ENCODE measurements around the gene GM2A. TPM values are rescaled to one million over a fixed set of nuclear protein-coding genes. Genes with fewer than 3 reads are reported as not detected.

Gene GM2A
- polyA plus RNA-seq, result 1 to 10 TPM; 4.6 to 8.7 (median 5.2) TPM

- Mint-ChIP-seq H3K4me3 (peak within 1 kb of the TSS; percentile 85 to 92 (median 89)), H3K9me3 (no peaks in the 10 kb centered on the region), H3K27ac (peak within 1 kb of the TSS; percentile 75 to 93 (median 88)), H3K4me1 (peaks cover 25 to 28% of the 10 kb centered on the region in 2 donors), H3K27me3 (ENCODE audit: low read depth in 3 of 3) (peaks cover 2 to 7% (median 3%) of the 10 kb centered on the region in 3 donors), H3K36me3 (no peaks in the 10 kb centered on the region)
- peak; percentile 99 for DNase-seq
Observed at GRCh38 chr5:151252762-151253604, at the start of gene GM2A. Gene GM2A (plus strand): TSS chr5:151253185. CDS start chr5:151253217, 32 bp downstream.

GRCh38 chr5:151204051-151204450 is 48.9 kb upstream of the GM2A start:
- Mint-ChIP-seq H3K36me3 (peaks cover 8 to 35% (median 17%) of the 10 kb centered on the region in 3 donors), H3K4me1 (peaks cover 40 to 64% of the 10 kb centered on the region in 2 donors), H3K27me3 (ENCODE audit: low read depth in 3 of 3) (peaks cover 0 to 2% (median 0%) of the 10 kb centered on the region in 3 donors), H3K27ac (peak overlapping the region in 3 of 6 donors; percentile 32 to 55 (median 40)), H3K4me3 (no peak overlapping the region), H3K9me3 (no peaks in the 10 kb centered on the region)
- no peak for DNase-seq

DNA sequence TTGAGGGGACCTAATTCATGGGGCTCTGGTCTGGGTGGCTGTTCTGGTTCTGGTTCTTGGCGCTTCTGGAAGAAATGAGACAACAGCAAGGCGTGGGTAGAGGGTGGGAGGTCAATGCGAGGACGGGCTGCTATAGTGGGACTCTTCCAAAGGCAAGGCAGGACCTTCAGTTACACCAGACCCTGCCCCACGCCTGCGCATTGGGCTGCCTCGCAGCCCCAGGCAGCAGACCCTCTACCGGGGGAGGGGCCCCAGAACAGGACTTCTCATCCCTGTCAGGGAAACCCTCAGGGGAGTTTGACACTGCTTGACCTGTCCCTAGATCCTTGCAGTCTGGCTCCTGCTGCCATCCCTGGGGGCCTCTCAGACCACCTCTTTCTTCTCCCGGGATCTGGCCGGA is 47.6 kb upstream of the GM2A start:
- H3K4me3 Mint-ChIP-seq, result no peak overlapping the region
- H3K27ac Mint-ChIP-seq, result peak overlapping the region in 4 of 6 donors; percentile 53 to 68 (median 61)
- H3K9me3 Mint-ChIP-seq, result no peaks in the 10 kb centered on the region
- no peak for DNase-seq
- H3K27me3 Mint-ChIP-seq (ENCODE audit: low read depth in 3 of 3), result peaks cover 0 to 2% (median 0%) of the 10 kb centered on the region in 3 donors
- H3K4me1 Mint-ChIP-seq, result peaks cover 51 to 77% of the 10 kb centered on the region in 2 donors
- peaks cover 8 to 27% (median 12%) of the 10 kb centered on the region in 3 donors for H3K36me3 Mint-ChIP-seq

GRCh38 chr5:151208481-151208914 is 44.5 kb upstream of the GM2A start:
- H3K9me3 Mint-ChIP-seq, result no peaks in the 10 kb centered on the region
- peaks cover 2 to 3% (median 3%) of the 10 kb centered on the region in 3 donors for H3K27me3 Mint-ChIP-seq (ENCODE audit: low read depth in 3 of 3)
- peak overlapping the region; percentile 56 to 67 (median 61) for H3K4me3 Mint-ChIP-seq
- H3K4me1 Mint-ChIP-seq, result peaks cover 64 to 78% of the 10 kb centered on the region in 2 donors
- H3K27ac Mint-ChIP-seq, result peak overlapping the region; percentile 84 to 94 (median 90)
- no peak for DNase-seq
- peaks cover 3 to 10% (median 3%) of the 10 kb centered on the region in 3 donors for H3K36me3 Mint-ChIP-seq

GRCh38 chr5:151212406-151212798 is 40.6 kb upstream of the GM2A start:
- DNase-seq, result peak in 2 of 3 donors; percentile 19 to 30
- no peaks in the 10 kb centered on the region for H3K9me3 Mint-ChIP-seq
- peaks cover 1 to 17% (median 7%) of the 10 kb centered on the region in 3 donors for H3K27me3 Mint-ChIP-seq (ENCODE audit: low read depth in 3 of 3)
- peak overlapping the region; percentile 91 to 97 (median 94) for H3K4me3 Mint-ChIP-seq
- peaks cover 7 to 10% (median 7%) of the 10 kb centered on the region in 3 donors for H3K36me3 Mint-ChIP-seq
- H3K4me1 Mint-ChIP-seq, result peaks cover 89 to 96% of the 10 kb centered on the region in 2 donors
- H3K27ac Mint-ChIP-seq, result peak overlapping the region; percentile 93 to 99 (median 98)

- H3K36me3 Mint-ChIP-seq, result peaks cover 7 to 16% (median 16%) of the 10 kb centered on the region in 3 donors
- peak overlapping the region; percentile 94 to 99 (median 98) for H3K27ac Mint-ChIP-seq
- H3K9me3 Mint-ChIP-seq, result no peaks in the 10 kb centered on the region
- H3K4me1 Mint-ChIP-seq, result peaks cover 90 to 96% of the 10 kb centered on the region in 2 donors
- peaks cover 1 to 18% (median 7%) of the 10 kb centered on the region in 3 donors for H3K27me3 Mint-ChIP-seq (ENCODE audit: low read depth in 3 of 3)
- DNase-seq, result peak; percentile 89 to 90 (median 89)
- H3K4me3 Mint-ChIP-seq, result peak overlapping the region; percentile 91 to 97 (median 94)
Observed at GRCh38 chr5:151213803-151214613, 39.0 kb upstream of the GM2A start.

- Mint-ChIP-seq H3K27me3 (ENCODE audit: low read depth in 3 of 3) (peaks cover 1 to 18% (median 7%) of the 10 kb centered on the region in 3 donors), H3K9me3 (no peaks in the 10 kb centered on the region), H3K4me3 (peak overlapping the region; percentile 91 to 97 (median 94)), H3K36me3 (peaks cover 7 to 18% (median 16%) of the 10 kb centered on the region in 3 donors), H3K4me1 (peaks cover 90 to 96% of the 10 kb centered on the region in 2 donors), H3K27ac (peak overlapping the region; percentile 94 to 99 (median 98))
- DNase-seq, result peak; percentile 70 to 77 (median 74)
Observed at GRCh38 chr5:151214614-151215545, 38.1 kb upstream of the GM2A start.

- DNase-seq, result no peak
- peaks cover 1 to 20% (median 7%) of the 10 kb centered on the region in 3 donors for H3K27me3 Mint-ChIP-seq (ENCODE audit: low read depth in 3 of 3)
- peak overlapping the region; percentile 94 to 99 (median 98) for H3K27ac Mint-ChIP-seq
- H3K4me1 Mint-ChIP-seq, result peaks cover 92 to 97% of the 10 kb centered on the region in 2 donors
- H3K36me3 Mint-ChIP-seq, result peaks cover 7 to 20% (median 16%) of the 10 kb centered on the region in 3 donors
- no peaks in the 10 kb centered on the region for H3K9me3 Mint-ChIP-seq
- peak overlapping the region; percentile 91 to 97 (median 94) for H3K4me3 Mint-ChIP-seq
Observed at GRCh38 chr5:151215546-151215880, 37.5 kb upstream of the GM2A start.

DNA sequence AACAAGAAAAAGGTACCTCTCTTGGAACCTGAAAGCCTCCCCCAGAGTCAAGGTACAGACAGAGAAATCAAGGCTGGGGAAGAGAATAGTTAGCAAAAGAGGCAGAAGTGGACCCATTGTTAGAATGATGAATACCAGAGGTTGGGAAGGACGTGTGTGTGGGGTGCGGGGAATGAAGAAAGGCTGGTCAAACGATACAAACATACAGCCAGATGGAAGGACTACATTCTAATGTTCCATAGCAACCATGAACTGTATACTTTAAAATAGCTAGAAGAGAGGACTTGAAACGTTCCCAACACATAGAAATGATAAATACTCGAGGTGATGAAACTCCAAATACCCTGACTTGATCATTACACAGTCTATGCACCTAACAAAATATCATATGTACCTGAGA is 36.2 kb upstream of the GM2A start:
- peaks cover under 1 to 21% (median 7%) of the 10 kb centered on the region in 3 donors for H3K27me3 Mint-ChIP-seq (ENCODE audit: low read depth in 3 of 3)
- peak overlapping the region; percentile 35 to 71 (median 52) for H3K4me3 Mint-ChIP-seq
- H3K9me3 Mint-ChIP-seq, result no peaks in the 10 kb centered on the region
- no peak for DNase-seq
- H3K27ac Mint-ChIP-seq, result peak overlapping the region; percentile 94 to 99 (median 97)
- H3K4me1 Mint-ChIP-seq, result peaks cover 92 to 97% of the 10 kb centered on the region in 2 donors
- peaks cover 12 to 27% (median 16%) of the 10 kb centered on the region in 3 donors for H3K36me3 Mint-ChIP-seq

DNA sequence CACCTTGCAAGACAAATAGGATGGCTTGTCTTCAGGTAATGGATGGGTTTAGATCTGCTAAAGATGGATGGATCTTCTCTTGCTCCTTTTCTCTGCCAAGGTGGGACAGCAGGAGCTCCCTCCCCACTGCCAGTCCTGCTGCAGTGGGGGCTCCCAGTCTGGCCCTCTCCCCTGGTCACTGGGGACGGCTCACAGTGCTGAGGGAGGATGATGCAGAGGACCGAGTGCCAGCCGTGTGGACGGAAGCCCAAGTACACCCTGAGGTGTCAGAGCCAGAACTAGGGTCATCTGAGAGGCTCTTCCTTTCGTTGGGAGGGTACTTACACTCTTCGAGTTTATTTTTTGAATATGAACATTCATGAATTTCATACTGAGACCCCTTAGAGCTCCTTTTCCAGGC is 34.8 kb upstream of the GM2A start:
- peaks cover 0 to 26% (median 4%) of the 10 kb centered on the region in 3 donors for H3K27me3 Mint-ChIP-seq (ENCODE audit: low read depth in 3 of 3)
- H3K9me3 Mint-ChIP-seq, result no peaks in the 10 kb centered on the region
- H3K27ac Mint-ChIP-seq, result peak overlapping the region; percentile 94 to 99 (median 97)
- H3K4me3 Mint-ChIP-seq, result peak overlapping the region; percentile 62 to 72 (median 71)
- DNase-seq, result no peak
- H3K4me1 Mint-ChIP-seq, result peaks cover 93 to 98% of the 10 kb centered on the region in 2 donors
- H3K36me3 Mint-ChIP-seq, result peaks cover 10 to 27% (median 16%) of the 10 kb centered on the region in 3 donors

DNA sequence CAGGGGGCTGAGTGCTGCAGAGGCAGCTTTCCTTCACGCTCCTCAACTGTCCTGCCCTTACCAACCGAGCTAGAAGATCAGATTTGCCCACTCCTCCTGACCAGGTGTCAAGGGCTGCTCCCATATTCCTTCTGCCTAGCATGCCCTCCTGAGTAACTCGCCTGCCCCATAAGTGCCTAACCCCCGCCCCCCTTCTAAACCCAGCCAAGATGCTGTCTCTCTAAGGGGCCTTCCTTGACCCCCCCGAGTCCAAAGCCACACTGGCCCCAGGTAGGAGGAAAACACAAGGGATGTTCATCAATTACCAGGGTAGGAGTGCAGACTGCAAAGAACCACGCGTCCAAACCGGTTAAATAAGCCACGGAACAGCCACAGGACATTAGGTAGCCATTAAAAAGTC is 33.8 kb upstream of the GM2A start:
- peaks cover 10 to 27% (median 16%) of the 10 kb centered on the region in 3 donors for H3K36me3 Mint-ChIP-seq
- no peak for DNase-seq
- peaks cover 0 to 26% (median 4%) of the 10 kb centered on the region in 3 donors for H3K27me3 Mint-ChIP-seq (ENCODE audit: low read depth in 3 of 3)
- H3K4me1 Mint-ChIP-seq, result peaks cover 91 to 93% of the 10 kb centered on the region in 2 donors
- H3K9me3 Mint-ChIP-seq, result no peaks in the 10 kb centered on the region
- H3K4me3 Mint-ChIP-seq, result peak overlapping the region; percentile 62 to 72 (median 71)
- peak overlapping the region; percentile 94 to 99 (median 97) for H3K27ac Mint-ChIP-seq

DNA sequence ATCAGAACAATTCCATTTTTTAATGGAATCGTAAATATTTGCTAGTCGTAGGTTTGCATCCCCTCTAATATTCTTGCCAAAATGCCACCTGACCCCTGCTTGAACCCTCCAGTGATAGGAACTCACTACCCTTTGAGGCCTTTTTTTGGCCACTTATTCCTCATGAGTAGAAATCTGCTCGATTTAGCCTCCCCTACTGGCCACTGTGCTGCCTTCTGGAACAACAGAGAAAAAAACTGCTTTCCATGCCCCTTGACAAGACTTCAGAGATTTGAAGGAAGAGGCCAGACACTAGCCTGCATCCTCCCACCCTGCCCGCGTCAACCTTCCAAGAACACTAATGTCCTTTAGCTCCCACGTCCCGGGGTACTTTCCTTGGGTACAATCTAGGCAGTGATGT is 33.2 kb upstream of the GM2A start:
- Mint-ChIP-seq H3K36me3 (peaks cover 10 to 27% (median 16%) of the 10 kb centered on the region in 3 donors), H3K27ac (peak overlapping the region; percentile 94 to 98 (median 97)), H3K4me3 (peak overlapping the region; percentile 64 to 97 (median 94)), H3K4me1 (peaks cover 91 to 93% of the 10 kb centered on the region in 2 donors), H3K9me3 (no peaks in the 10 kb centered on the region), H3K27me3 (ENCODE audit: low read depth in 3 of 3) (peaks cover 0 to 19% (median 0%) of the 10 kb centered on the region in 3 donors)
- no peak for DNase-seq

All from immature natural killer cell (primary cell).